22Rv1 (cell line): ENCODE data around the gene CPAMD8.

Experiments used
- H3K27ac ChIP-seq: fragments of 450-650 bp; 2 replicates; pipeline ENCODE4 v1.5.1; 2017
- CTCF ChIP-seq: fragments of 450-650 bp; IDR thresholded peaks from 2 replicates; pipeline ENCODE4 v1.5.1; 2017; ENCODE audit warnings: mild to moderate bottlenecking
- ZFX ChIP-seq: fragments of 450-650 bp; IDR thresholded peaks from 2 replicates; pipeline ENCODE4 v1.6.1; 2017; ENCODE audit warnings: antibody characterized with exemption, borderline replicate concordance

Gene CPAMD8

DNA sequence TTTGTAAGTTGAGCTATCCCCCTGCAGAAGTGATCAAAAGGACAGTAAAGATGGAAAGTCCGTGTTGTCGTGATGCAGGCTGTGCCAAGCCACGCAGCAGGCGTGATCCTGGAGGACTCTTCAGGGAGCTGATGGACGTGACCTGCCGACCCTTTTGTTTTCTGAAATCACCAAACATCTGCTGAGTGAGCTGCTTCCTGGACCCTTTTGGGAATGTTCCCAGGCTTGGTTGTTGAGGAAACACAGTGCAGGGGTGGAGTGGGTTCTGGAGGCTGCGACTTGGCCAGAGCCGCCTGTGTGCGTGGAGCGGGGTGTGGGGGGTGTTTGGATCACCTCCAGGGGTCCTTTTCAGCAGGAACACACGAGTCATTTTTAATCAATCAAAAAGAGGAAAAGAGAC lies 15.4 kb upstream of the CPAMD8 start:
- TF ChIP-seq CTCF (no peak), ZFX (no peak)
- H3K27ac ChIP-seq, result no peak overlapping the region

DNA sequence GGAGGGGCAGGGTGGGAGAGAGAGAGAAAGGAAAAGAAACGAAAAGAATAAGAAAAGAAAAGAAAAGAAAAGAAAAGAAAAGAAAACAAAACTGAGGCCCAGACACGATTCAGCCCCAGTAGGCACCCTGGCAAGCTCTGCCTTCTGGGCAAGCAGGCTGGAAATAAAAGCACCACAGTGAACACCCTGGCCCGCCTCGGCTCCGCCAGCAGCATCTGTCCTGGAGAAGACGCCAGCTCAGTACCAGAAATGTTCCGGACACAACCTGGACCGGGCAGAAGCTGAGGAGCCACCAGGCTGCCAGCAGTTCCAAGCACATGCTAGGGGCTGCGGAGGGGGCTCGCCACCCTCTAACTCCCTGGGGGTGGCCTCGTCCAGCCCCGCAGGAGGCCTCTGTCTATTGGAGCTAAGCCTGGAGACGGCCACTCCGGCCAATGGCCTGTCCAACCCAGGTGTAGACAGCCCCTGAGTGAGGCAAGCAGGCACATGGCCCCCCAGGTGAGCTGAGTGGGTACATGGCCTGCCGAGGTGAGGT lies 11.4 kb upstream of the CPAMD8 start:
- no peak for TF ChIP-seq ZFX
- TF ChIP-seq CTCF, result no peak

DNA sequence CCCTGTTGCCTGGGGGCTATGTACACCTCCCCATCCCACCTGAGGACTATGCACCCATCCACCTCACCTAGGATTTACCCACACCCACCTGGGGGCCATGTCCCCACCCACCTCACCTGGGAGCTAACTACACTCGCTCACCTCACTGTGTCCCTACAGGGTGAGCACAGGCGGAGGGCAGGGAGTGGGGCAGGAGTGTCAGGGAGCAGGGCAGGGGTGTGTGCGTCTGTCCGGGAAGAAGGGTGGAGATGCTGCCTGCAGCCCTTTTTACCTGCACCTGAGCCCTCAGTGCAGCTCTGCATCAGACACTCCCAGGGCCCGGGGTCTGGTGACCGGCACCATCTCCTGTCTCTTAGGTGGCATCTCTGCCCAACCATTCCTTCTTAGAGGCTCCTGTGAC lies 10.6 kb upstream of the CPAMD8 start:
- TF ChIP-seq ZFX (no peak), CTCF (no peak)
- H3K27ac ChIP-seq, result no peak overlapping the region

More for the DNA sequence above, 11.4 kb upstream of the CPAMD8 start:
- H3K27ac ChIP-seq, result no peak overlapping the region

GRCh38 chr19:17036640-17037039 lies 10.0 kb upstream of the CPAMD8 start:
- no peak overlapping the region for H3K27ac ChIP-seq
- TF ChIP-seq CTCF (no peak), ZFX (no peak)

DNA sequence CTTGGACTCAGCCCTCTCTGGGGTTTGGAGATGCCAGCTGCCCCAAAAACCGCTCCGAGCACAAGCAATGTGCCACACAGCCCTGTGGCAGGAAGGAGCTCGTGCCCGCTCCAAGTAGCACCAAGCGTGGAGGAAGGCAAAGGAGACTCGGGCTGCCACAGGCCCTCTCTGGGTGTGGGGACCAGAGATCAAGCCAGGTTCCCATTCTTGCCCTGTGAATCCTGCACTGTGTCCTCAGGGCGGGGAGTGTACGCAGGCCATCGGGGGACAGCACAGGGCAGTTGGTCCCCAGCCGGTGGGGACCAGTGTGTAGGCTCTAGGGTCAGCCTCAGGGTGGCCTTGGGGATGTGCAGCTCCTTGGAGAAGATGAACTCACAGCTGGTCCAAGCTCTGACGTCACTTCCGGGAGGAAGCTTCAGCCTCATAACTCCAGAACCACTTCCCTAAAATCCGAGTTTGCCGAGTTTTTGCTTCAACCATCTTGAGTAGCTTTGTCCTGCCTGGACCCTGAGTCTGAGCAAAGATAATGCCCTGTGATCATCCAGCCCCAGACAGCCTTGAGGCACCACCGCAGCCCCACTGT lies 9.3 kb upstream of the CPAMD8 start:
- TF ChIP-seq CTCF, result no peak
- TF ChIP-seq ZFX, result no peak
- H3K27ac ChIP-seq, result no peak overlapping the region

DNA sequence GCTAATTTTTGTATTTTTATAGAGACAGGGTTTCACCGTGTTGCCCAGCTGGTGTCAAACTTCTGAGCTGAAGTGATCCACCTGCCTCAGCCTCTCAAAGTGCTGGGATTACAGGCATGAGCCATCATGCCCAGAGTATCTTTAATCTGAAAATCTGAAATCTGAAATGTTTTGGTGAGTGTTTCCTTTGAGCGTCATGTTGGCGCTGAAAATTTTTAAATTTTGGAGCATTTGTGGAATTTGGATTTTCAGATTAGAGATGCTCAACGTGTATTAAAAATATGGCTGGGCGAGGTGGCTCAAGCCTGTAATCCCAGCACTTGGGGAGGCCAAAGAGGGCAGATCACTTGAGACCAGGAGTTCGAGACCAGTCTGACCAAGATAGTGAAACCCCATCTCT lies 5.1 kb upstream of the CPAMD8 start:
- TF ChIP-seq ZFX, result no peak
- TF ChIP-seq CTCF, result no peak
- no peak overlapping the region for H3K27ac ChIP-seq

- H3K27ac ChIP-seq, result no peak overlapping the region
- TF ChIP-seq CTCF (no peak), ZFX (no peak)
Measured at GRCh38 chr19:17027535-17027975, 945 bp upstream of the CPAMD8 start.
